ENCODE results near the gene NOTUM.

NOTUM gene

GRCh38 chr17:81948635-81949378 lies 12.2 kb downstream of the NOTUM start:
- ATAC-seq (ENCODE audit: insufficient read depth, low read depth) (no peak), DNase-seq (no peak)
- Histone ChIP-seq H3K4me2 (ENCODE audit: insufficient read depth, low read length) (no peak overlapping the region), H2AFZ (ENCODE audit: low read depth, low read length) (no peak overlapping the region), H3K36me3 (ENCODE audit: insufficient read depth, low read length) (no peaks in the 10 kb centered on the region), H3K27me3 (ENCODE audit: insufficient read depth, low read length, poor library complexity) (no peaks in the 10 kb centered on the region), H3K4me3 (ENCODE audit: low read depth in 1 of 2, low read length in 2 of 2) (no peak overlapping the region), H4K20me1 (ENCODE audit: insufficient read depth, low read length) (no peaks in the 10 kb centered on the region), H3K4me1 (ENCODE audit: insufficient read depth, low read length) (peaks cover 9% of the 10 kb centered on the region), H3K79me2 (ENCODE audit: insufficient read depth, low read length) (no peaks in the 10 kb centered on the region), H3K27ac (ENCODE audit: low read length) (no peak overlapping the region), H3K9ac (ENCODE audit: low read depth, low read length) (no peak overlapping the region), H3K9me3 (ENCODE audit: insufficient read depth, low read length, severe bottlenecking) (no peaks in the 10 kb centered on the region)
- TF ChIP-seq EZH2 (IDR thresholded peaks at IDR 0.05; ENCODE audit: borderline replicate concordance, low read depth, low read length, severe bottlenecking) (no peak), CTCF (IDR thresholded peaks at IDR 0.05; ENCODE audit: borderline replicate concordance, extremely low read depth, low read length, poor library complexity, severe bottlenecking) (no peak)

- no peak within 1 kb of the TSS for H3K4me3 ChIP-seq (ENCODE audit: low read depth in 1 of 2, low read length in 2 of 2)
- ATAC-seq (ENCODE audit: insufficient read depth, low read depth), result no peak
- TF ChIP-seq EZH2 (IDR thresholded peaks at IDR 0.05; ENCODE audit: borderline replicate concordance, low read depth, low read length, severe bottlenecking) (no peak), CTCF (IDR thresholded peaks at IDR 0.05; ENCODE audit: borderline replicate concordance, extremely low read depth, low read length, poor library complexity, severe bottlenecking) (no peak)
Observed at GRCh38 chr17:81947189-81947588, 13.8 kb downstream of the NOTUM start, which contains the start of gene MYADML2. Gene MYADML2, minus strand, starts transcription at chr17:81947233. Its CDS starts 5,492 bp downstream, at chr17:81941741.

GRCh38 chr17:81944858-81945257 lies 16.1 kb downstream of the NOTUM start:
- Histone ChIP-seq H3K4me3 (ENCODE audit: low read depth in 1 of 2, low read length in 2 of 2) (no peak overlapping the region), H3K27me3 (ENCODE audit: insufficient read depth, low read length, poor library complexity) (no peaks in the 10 kb centered on the region), H3K79me2 (ENCODE audit: insufficient read depth, low read length) (no peaks in the 10 kb centered on the region), H3K9ac (ENCODE audit: low read depth, low read length) (no peak overlapping the region), H3K36me3 (ENCODE audit: insufficient read depth, low read length) (no peaks in the 10 kb centered on the region), H3K4me1 (ENCODE audit: insufficient read depth, low read length) (no peaks in the 10 kb centered on the region), H3K4me2 (ENCODE audit: insufficient read depth, low read length) (no peak overlapping the region), H4K20me1 (ENCODE audit: insufficient read depth, low read length) (no peaks in the 10 kb centered on the region), H3K9me3 (ENCODE audit: insufficient read depth, low read length, severe bottlenecking) (no peaks in the 10 kb centered on the region), H2AFZ (ENCODE audit: low read depth, low read length) (no peak overlapping the region), H3K27ac (ENCODE audit: low read length) (no peak overlapping the region)
- TF ChIP-seq CTCF (IDR thresholded peaks at IDR 0.05; ENCODE audit: borderline replicate concordance, extremely low read depth, low read length, poor library complexity, severe bottlenecking) (no peak), EZH2 (IDR thresholded peaks at IDR 0.05; ENCODE audit: borderline replicate concordance, low read depth, low read length, severe bottlenecking) (no peak)
- DNase-seq (no peak), ATAC-seq (ENCODE audit: insufficient read depth, low read depth) (no peak)

More at GRCh38 chr17:81947189-81947588, 13.8 kb downstream of the NOTUM start, which contains the start of gene MYADML2:
- no peak within 1 kb of the TSS for H3K27ac ChIP-seq (ENCODE audit: low read length)
- no peaks in the 10 kb centered on the region for H4K20me1 ChIP-seq (ENCODE audit: insufficient read depth, low read length)
- H2AFZ ChIP-seq (ENCODE audit: low read depth, low read length), result no peak within 1 kb of the TSS
- H3K9me3 ChIP-seq (ENCODE audit: insufficient read depth, low read length, severe bottlenecking), result no peaks in the 10 kb centered on the region
- no peak within 1 kb of the TSS for H3K4me2 ChIP-seq (ENCODE audit: insufficient read depth, low read length)
- H3K36me3 ChIP-seq (ENCODE audit: insufficient read depth, low read length), result no peaks in the 10 kb centered on the region
- no peaks in the 10 kb centered on the region for H3K27me3 ChIP-seq (ENCODE audit: insufficient read depth, low read length, poor library complexity)
- H3K4me1 ChIP-seq (ENCODE audit: insufficient read depth, low read length), result no peaks in the 10 kb centered on the region; the same call in 1 of the 2 replicates
- H3K9ac ChIP-seq (ENCODE audit: low read depth, low read length), result no peak within 1 kb of the TSS
- no peak for DNase-seq
- no peaks in the 10 kb centered on the region for H3K79me2 ChIP-seq (ENCODE audit: insufficient read depth, low read length)

Data from DND-41 (cell line).